ENCODE results near the gene YWHAQ. TPM values are rescaled to one million over a fixed set of nuclear protein-coding genes. Genes with fewer than 3 reads are reported as not detected.

Gene YWHAQ
- total and polyA plus RNA-seq, 2 of the 4 experiments (the other 2 are of a cell fraction), result 196 to 255 TPM

- no peaks in the 10 kb centered on the region for H3K9me3 ChIP-seq (ENCODE audit: control insufficient read depth, insufficient read depth, low read length)
- 100% methylated on average over 1 of the region's 2 CpGs; no CpG with 5 or more reads in 1 of the 2 experiments for WGBS, 2 experiments (ENCODE audit: extremely low coverage in 2 of 2, insufficient read length in 1 of 2)
- no peak for DNase-seq
- H2BK15ac ChIP-seq (ENCODE audit: low read depth, low read length), result no peak overlapping the region
- no peak overlapping the region for H4K8ac ChIP-seq (ENCODE audit: low read depth in 2 of 2, low read length in 2 of 2)
- dilution Hi-C loops (cut with HindIII; ENCODE audit: low sequenced_read_pairs, unreplicated experiment), result no loop called here
- H2BK20ac ChIP-seq (ENCODE audit: low read depth, low read length), result no peak overlapping the region
- no peak for ATAC-seq (ENCODE audit: low read depth)
- no peak overlapping the region for H3K4me2 ChIP-seq (ENCODE audit: low read depth, low read length)
- no peak overlapping the region for H3K56ac ChIP-seq (ENCODE audit: extremely low read depth, insufficient read depth, low read length)
- no peaks in the 10 kb centered on the region for H3K36me3 ChIP-seq (ENCODE audit: control insufficient read depth, insufficient read depth, low read length)
- H3K4me1 ChIP-seq (ENCODE audit: control insufficient read depth, insufficient read depth, low read length), result peaks cover 4% of the 10 kb centered on the region; the same call in 1 of the 2 replicates
- no peaks in the 10 kb centered on the region; a peak in 1 of 4 replicates for H3K79me1 ChIP-seq (ENCODE audit: low read depth in 1 of 2, low read length in 2 of 2)
- no peak overlapping the region for H3K23ac ChIP-seq (ENCODE audit: low read depth, low read length)
- no peak overlapping the region for H4K91ac ChIP-seq (ENCODE audit: insufficient read depth, low read depth, low read length)
- H2AFZ ChIP-seq (replicated peaks; ENCODE audit: low read length, poor library complexity), result no peak overlapping the region
- H2AK5ac ChIP-seq (ENCODE audit: low read depth, low read length), result no peak overlapping the region
- H2BK120ac ChIP-seq (ENCODE audit: low read depth, low read length), result no peak overlapping the region
- H4K5ac ChIP-seq (ENCODE audit: low read depth, low read length), result no peak overlapping the region
- peaks cover 3% of the 10 kb centered on the region; the same call in 1 of the 2 replicates for H4K20me1 ChIP-seq (ENCODE audit: insufficient read depth, low read length)
- H3K27ac ChIP-seq (ENCODE audit: insufficient read depth, low read length), result no peak overlapping the region
- H3K4ac ChIP-seq (ENCODE audit: low read depth, low read length), result no peak overlapping the region
- peaks cover 7% of the 10 kb centered on the region for H3K9me1 ChIP-seq (ENCODE audit: insufficient read depth, low read length)
- no peak overlapping the region for H3K14ac ChIP-seq (replicated peaks; ENCODE audit: low read depth, low read length)
- in situ Hi-C loops (cut with MboI; ENCODE audit: low sequenced_read_pairs), result no loop called here
- intact Hi-C loops (cut with micrococcal nuclease), result no loop called here
- no peak overlapping the region for H2AK9ac ChIP-seq (replicated peaks; ENCODE audit: low read depth, low read length, poor library complexity)
- H3K18ac ChIP-seq (ENCODE audit: low read depth, low read length), result no peak overlapping the region
- H3K9ac ChIP-seq (ENCODE audit: low read depth, low read length), result no peak overlapping the region
- TF ChIP-seq CEBPB (IDR thresholded peaks at IDR 0.05; ENCODE audit: low read depth, low read length) (no peak), MAZ (IDR thresholded peaks at IDR 0.05; ENCODE audit: borderline replicate concordance, low read depth, low read length) (no peak), USF2 (IDR thresholded peaks at IDR 0.05; ENCODE audit: low read depth, low read length) (no peak), MAFK (IDR thresholded peaks at IDR 0.05; ENCODE audit: low read depth, low read length) (no peak), SMC3 (IDR thresholded peaks at IDR 0.05; ENCODE audit: low read depth, low read length) (no peak), FOS (IDR thresholded peaks at IDR 0.05; ENCODE audit: low read depth, low read length) (no peak), MXI1 (IDR thresholded peaks at IDR 0.05; ENCODE audit: borderline replicate concordance, low read depth, low read length) (no peak), RAD21 (IDR thresholded peaks at IDR 0.05; ENCODE audit: low read length) (no peak), RFX5 (IDR thresholded peaks at IDR 0.05; ENCODE audit: low read depth, low read length) (no peak), RCOR1 (IDR thresholded peaks at IDR 0.05; ENCODE audit: insufficient replicate concordance, low read length) (no peak), ELK1 (IDR thresholded peaks at IDR 0.05; ENCODE audit: borderline replicate concordance, low read depth, low read length) (no peak)
- CTCF ChIA-PET, result interaction anchor here (1.4 kb wide), 1 partner anchor 17 kb away, joined by 7 read pairs; no protein-coding TSS in a partner anchor
- H2BK5ac ChIP-seq (ENCODE audit: low read depth, low read length, poor library complexity, severe bottlenecking), result no peak overlapping the region
- POLR2A ChIA-PET (ENCODE audit: unreplicated experiment), result no interaction called here
- no peaks in the 10 kb centered on the region for H3K27me3 ChIP-seq (ENCODE audit: control insufficient read depth, insufficient read depth, low read length)
- BruUV-seq (replicated peaks), result no TSS peak
- H3K4me3 ChIP-seq (ENCODE audit: insufficient read depth, low read depth, low read length), result no peak overlapping the region
Measured at GRCh38 chr2:9574331-9574730, 56.5 kb downstream of the YWHAQ start.
